HepG2 (cell line): ENCODE results near the gene SUSD3. TPM values are rescaled to one million over a fixed set of nuclear protein-coding genes. Genes with fewer than 3 reads are reported as not detected.

Experiments
- ATAC-seq: fragments of 200-7000 bp; cut with Tn5 transposase; 3 replicates; pipeline ENCODE4 v1.9.1; 2020; ENCODE audit warnings: mild to moderate bottlenecking, moderate library complexity
- BruUV-seq: library from RNA; stranded (reverse); fragments of 400-500 nt; replicated peaks from 2 replicates; lab custom pipeline; 2021; lab: Mats Ljungman, UMichigan
- CTCF ChIA-PET: fragments of 300-600 bp; formaldehyde crosslinking; extraction: SDS; loops from one replicate; lab custom pipeline; 2021; ENCODE audit warnings: low total read pairs, inconsistent platforms, low intra/inter-chr PET ratio; lab: Yijun Ruan, JAX
- POLR2A ChIA-PET: fragments of 350-600 bp; sonication (Branson Sonifier 250); formaldehyde crosslinking; loops from one replicate; lab custom pipeline; 2020; ENCODE audit warnings: antibody characterized with exemption, inconsistent platforms; lab: Yijun Ruan, JAX
- DNase-seq: peaks from one replicate; pipeline ENCODE4 v3.0.0-alpha.2; 2015; ENCODE audit warnings: low spot score
- FAIRE-seq: peaks from 3 replicates; lab custom pipeline; 2011; peaks lifted over from hg19 to GRCh38; lab: Jason Lieb, UNC
- H2AFZ ChIP-seq: one replicate; pipeline ENCODE4 v1.6.1; 2011; ENCODE audit warnings: low read length, inconsistent platforms
- H3K27ac ChIP-seq: fragments of 300-600 bp; 3 replicates; pipeline ENCODE4 v1.8.0; 2011; ENCODE audit warnings: mixed run types, mild to moderate bottlenecking, mixed read lengths, low read length, inconsistent platforms; ENCODE audit not compliant: insufficient read depth; ENCODE audit errors: extremely low read length
- H3K27me3 ChIP-seq, 2 experiments: fragments of 200-600 bp in 1 of 2; 2 replicates in 1 of 2; 3 replicates in 1 of 2; pipeline versions ENCODE4 v1.6.0 to v1.8.0; 2011; ENCODE audit warnings: low read length in 2 of 2, mild to moderate bottlenecking in 2 of 2, moderate library complexity in 2 of 2, inconsistent platforms in 1 of 2; ENCODE audit not compliant: insufficient read depth in 2 of 2, control insufficient read depth in 1 of 2
- H3K36me3 ChIP-seq, 2 experiments: fragments of 200-600 bp in 1 of 2; replicated peaks in 1 of 2; 2 replicates in 1 of 2; 3 replicates in 1 of 2; pipeline versions ENCODE4 v1.5.1 to v1.8.0; 2011; ENCODE audit warnings: low read length in 2 of 2, inconsistent platforms in 1 of 2; ENCODE audit not compliant: insufficient read depth in 2 of 2, control insufficient read depth in 1 of 2
- H3K4me1 ChIP-seq: 2 replicates; pipeline ENCODE4 v1.5.1; 2012; ENCODE audit warnings: low read length, inconsistent platforms; ENCODE audit not compliant: insufficient read depth
- H3K4me2 ChIP-seq: 2 replicates; pipeline ENCODE4 v1.6.0; 2011; ENCODE audit warnings: low read depth, low read length, inconsistent platforms
- H3K4me3 ChIP-seq, 3 experiments: fragments of 200-600 bp in 1 of 3; sonication (generic), shearing (Covaris generic) in 1 of 3; replicated peaks in 1 of 3; 2 replicates each; pipeline ENCODE4 v1.5.1; 2011 to 2016; ENCODE audit warnings: low read length in 3 of 3, inconsistent platforms in 2 of 3, low read depth in 2 of 3, mild to moderate bottlenecking in 2 of 3, control low read depth in 1 of 3, mixed read lengths in 1 of 3; ENCODE audit not compliant: insufficient read depth in 1 of 3
- H3K79me2 ChIP-seq: one replicate; pipeline ENCODE4 v1.6.1; 2011; ENCODE audit warnings: low read length, inconsistent platforms; ENCODE audit not compliant: insufficient read depth
- H3K9ac ChIP-seq: 2 replicates; pipeline ENCODE4 v1.6.0; 2011; ENCODE audit warnings: mild to moderate bottlenecking, low read depth, low read length, inconsistent platforms; ENCODE audit not compliant: insufficient read depth
- H3K9me3 ChIP-seq: 2 replicates; pipeline ENCODE4 v1.5.1; 2012; ENCODE audit warnings: mild to moderate bottlenecking, low read length
- H4K20me1 ChIP-seq: 2 replicates; pipeline ENCODE4 v1.6.0; 2011; ENCODE audit warnings: inconsistent platforms, mild to moderate bottlenecking, low read length, moderate library complexity; ENCODE audit not compliant: insufficient read depth
- MAFF ChIP-seq: IDR thresholded peaks from 2 replicates; pipeline ENCODE4 v1.6.1; 2011; ENCODE audit warnings: low read depth, low read length, improper control_type of control experiment
- MAFK ChIP-seq, 2 experiments: IDR thresholded peaks in 1 of 2; conservative IDR thresholded peaks in 1 of 2; 2 replicates each; pipeline ENCODE4 v1.6.1; 2011; ENCODE audit warnings: improper control_type of control experiment in 2 of 2, low read length in 2 of 2
- NAIF1 ChIP-seq: sonication (generic); formaldehyde crosslinking; IDR thresholded peaks from 2 replicates; pipeline ENCODE4 v1.5.0; 2020; ENCODE audit warnings: mild to moderate bottlenecking, missing genetic modification reagents, borderline replicate concordance
- PTBP1 ChIP-seq: fragments of 200-400 bp; formaldehyde crosslinking; IDR thresholded peaks from 2 replicates; pipeline ENCODE4 v1.6.1; 2018; ENCODE audit warnings: low read length, low read depth; ENCODE audit not compliant: poor library complexity, severe bottlenecking
- TGIF2 ChIP-seq: IDR thresholded peaks from 2 replicates; pipeline ENCODE4 v1.6.1; 2016; ENCODE audit warnings: control low read depth, missing compliant biosample characterization
- TOE1 ChIP-seq: sonication (generic); formaldehyde crosslinking; IDR thresholded peaks from 2 replicates; pipeline ENCODE4 v1.4.0; 2020; ENCODE audit warnings: mild to moderate bottlenecking, missing genetic modification reagents
- ZNF547 ChIP-seq: sonication (generic); formaldehyde crosslinking; IDR thresholded peaks from 2 replicates; pipeline ENCODE4 v1.5.1; 2020; ENCODE audit warnings: mild to moderate bottlenecking, missing genetic modification reagents
- WGBS: methylation state at CpG from one replicate; pipeline ENCODE4 v1.1.6; 2017; ENCODE audit warnings: low lambda C conversion rate; 5-methylcytosine and 5-hydroxymethylcytosine counted together
- in situ Hi-C: cut with HindIII; loops from 2 replicates; pipeline ENCODE4 v1.10.0; 2017; ENCODE audit warnings: low pct_unique_long_range_greater_than_20kb; ENCODE audit not compliant: extremely low pct_ligation_motif_present
- intact Hi-C: fragments of 100-400 bp; cut with micrococcal nuclease; formaldehyde crosslinking; loops from one replicate; pipeline ENCODE4 v1.10.0; 2022; ENCODE audit not compliant: unreplicated experiment
- polyA plus RNA-seq, 8 experiments: library from polyadenylated mRNA; depleted of rRNA in 3 of 8; stranded (reverse) in 7 of 8; unstranded in 1 of 8; fragments of >200 nt; fragmentation: Illumina TruSeq in 4 of 8; extraction: Trizol in 4 of 8; gene quantifications; 2 replicates each; pipeline versions ENCODE4 v1.2.1 to v1.2.3, GENCODE V29; 2011 to 2016; ENCODE audit warnings: low read depth in 4 of 8, missing spikeins in 1 of 8, mixed read lengths in 1 of 8; ENCODE audit not compliant: insufficient read depth in 1 of 8
- total RNA-seq, 5 experiments: library from RNA; depleted of rRNA; stranded (reverse); fragments of >200 nt; fragmentation: Illumina TruSeq; extraction: Trizol; gene quantifications; 2 replicates each; pipeline ENCODE4 v1.2.3, GENCODE V29; 2016; ENCODE audit warnings: low read depth in 1 of 5
- TF ChIP-seq, protein P1 (sequence below): sonication (generic); formaldehyde crosslinking; IDR thresholded peaks from 2 replicates; pipeline ENCODE4 v1.8.1; 2023; ENCODE audit warnings: missing genetic modification reagents, inconsistent platforms, borderline replicate concordance
- TF ChIP-seq, protein P2 (sequence below): sonication (generic); formaldehyde crosslinking; IDR thresholded peaks from 2 replicates; pipeline ENCODE4 v1.5.0; 2020; ENCODE audit warnings: missing genetic modification reagents

The SUSD3 gene
- total and polyA plus RNA-seq, 2 of the 13 experiments (the other 11 are each of a cell fraction or from before 2014, with no cell fraction given): 7.0 to 9.1 TPM

GRCh38 chr9:93043122-93043521 is 15.4 kb upstream of the SUSD3 start:
- H3K27ac ChIP-seq: no peak overlapping the region
- H3K4me1 ChIP-seq: no peaks in the 10 kb centered on the region
- intact Hi-C loops: no loop called here
- no peak overlapping the region for H3K9ac ChIP-seq
- peaks cover 1 to 3% of the 10 kb centered on the region in 2 experiments; a peak in 1 of 5 replicates for H3K27me3 ChIP-seq
- no peak overlapping the region for H2AFZ ChIP-seq
- H3K4me2 ChIP-seq: no peak overlapping the region
- no peak for FAIRE-seq
- H4K20me1 ChIP-seq: no peaks in the 10 kb centered on the region
- ATAC-seq: no peak
- ChIA-PET CTCF (no interaction called here), POLR2A (no interaction called here)
- no peaks in the 10 kb centered on the region for H3K9me3 ChIP-seq
- H3K79me2 ChIP-seq: no peaks in the 10 kb centered on the region
- H3K4me3 ChIP-seq: no peak overlapping the region
- TF ChIP-seq MAFK (conservative IDR thresholded peaks at IDR 0.05 in 1 of 2, IDR thresholded peaks at IDR 0.05 in 1 of 2; ENCODE audit: low read length in 2 of 2) (peak; percentile 55 to 64), MAFF (peak; percentile 55), NAIF1 (CRISPR knock-in tag) (no peak)
- no TSS peak for BruUV-seq
- H3K36me3 ChIP-seq: no peaks in the 10 kb centered on the region
- no peak for DNase-seq
- WGBS: 11% methylated on average over 6 of the region's 6 CpGs
- in situ Hi-C loops: no loop called here

GRCh38 chr9:93045521-93045920 is 13.0 kb upstream of the SUSD3 start:
- no peak for FAIRE-seq
- CTCF ChIA-PET: no interaction called here
- in situ Hi-C loops (no loop called here), intact Hi-C loops (no loop called here)
- peaks cover 0 to 9% of the 10 kb centered on the region in 2 experiments; a peak in 2 of 5 replicates for H3K27me3 ChIP-seq
- POLR2A ChIA-PET: no interaction called here
- no peaks in the 10 kb centered on the region for H3K79me2 ChIP-seq
- no peak overlapping the region for H3K4me2 ChIP-seq
- no peak for ATAC-seq
- H2AFZ ChIP-seq: no peak overlapping the region
- H3K9me3 ChIP-seq: no peaks in the 10 kb centered on the region
- 58% methylated on average over 2 of the region's 2 CpGs for WGBS
- H3K27ac ChIP-seq: no peak overlapping the region
- H3K4me1 ChIP-seq: peaks cover 14% of the 10 kb centered on the region
- no TSS peak for BruUV-seq
- DNase-seq: no peak
- TF ChIP-seq TGIF2 (CRISPR knock-in tag) (no peak), PTBP1 (no peak), TOE1 (no peak), ZNF547 (CRISPR knock-in tag) (no peak)
- TF ChIP-seq, protein P1, sequence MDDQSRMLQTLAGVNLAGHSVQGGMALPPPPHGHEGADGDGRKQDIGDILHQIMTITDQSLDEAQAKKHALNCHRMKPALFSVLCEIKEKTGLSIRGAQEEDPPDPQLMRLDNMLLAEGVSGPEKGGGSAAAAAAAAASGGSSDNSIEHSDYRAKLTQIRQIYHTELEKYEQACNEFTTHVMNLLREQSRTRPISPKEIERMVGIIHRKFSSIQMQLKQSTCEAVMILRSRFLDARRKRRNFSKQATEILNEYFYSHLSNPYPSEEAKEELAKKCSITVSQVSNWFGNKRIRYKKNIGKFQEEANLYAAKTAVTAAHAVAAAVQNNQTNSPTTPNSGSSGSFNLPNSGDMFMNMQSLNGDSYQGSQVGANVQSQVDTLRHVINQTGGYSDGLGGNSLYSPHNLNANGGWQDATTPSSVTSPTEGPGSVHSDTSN (CRISPR knock-in tag): no peak
- TF ChIP-seq, protein P2, sequence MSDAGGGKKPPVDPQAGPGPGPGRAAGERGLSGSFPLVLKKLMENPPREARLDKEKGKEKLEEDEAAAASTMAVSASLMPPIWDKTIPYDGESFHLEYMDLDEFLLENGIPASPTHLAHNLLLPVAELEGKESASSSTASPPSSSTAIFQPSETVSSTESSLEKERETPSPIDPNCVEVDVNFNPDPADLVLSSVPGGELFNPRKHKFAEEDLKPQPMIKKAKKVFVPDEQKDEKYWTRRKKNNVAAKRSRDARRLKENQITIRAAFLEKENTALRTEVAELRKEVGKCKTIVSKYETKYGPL (CRISPR knock-in tag): no peak
- TF ChIP-seq, all 625 proteins: peak for 0
- H3K36me3 ChIP-seq: no peaks in the 10 kb centered on the region
- H3K9ac ChIP-seq: no peak overlapping the region
- H3K4me3 ChIP-seq: no peak overlapping the region
- H4K20me1 ChIP-seq: no peaks in the 10 kb centered on the region
